Stimulated activated CD8-positive, alpha-beta memory T cell treated with anti-CD3 and anti-CD28 coated beads, Interleukin-7, amount 100 ng/mL, for 4 hours (primary cell): ENCODE measurements around the gene COL18A1.
"Not testable (repeated sequence)": the region's sequence is repeated elsewhere in the genome, so short reads cannot be mapped to it uniquely, and the experiment has no call there.

ENCODE experiments used
- DNase-seq, 2 donors: peaks; one replicate each; pipeline ENCODE4 v3.0.0-alpha.2; 2020; ENCODE audit warnings: low read depth in 2 of 2

Gene COL18A1

GRCh38 chr21:45557616-45558043 is 152.7 kb downstream of the COL18A1 start:
- DNase-seq: no peak

GRCh38 chr21:45558044-45558721 is 153.2 kb downstream of the COL18A1 start:
- DNase-seq: no peak

GRCh38 chr21:45559216-45560105 is 154.5 kb downstream of the COL18A1 start:
- DNase-seq: no peak

- no peak for DNase-seq
Measured at GRCh38 chr21:45560106-45561021, 155.4 kb downstream of the COL18A1 start.

GRCh38 chr21:45561241-45561640 is 156.3 kb downstream of the COL18A1 start:
- DNase-seq: not testable (repeated sequence)

GRCh38 chr21:45562402-45562801 is 157.4 kb downstream of the COL18A1 start:
- no peak for DNase-seq

- DNase-seq: no peak
Measured at GRCh38 chr21:45562965-45563364, 158.0 kb downstream of the COL18A1 start.
